Activated naive CD8-positive, alpha-beta T cell treated with anti-CD3 and anti-CD28 coated beads, Interleukin-2, amount 50 U/mL, for 24 hours (primary cell): ENCODE results near the gene UBE2F.
"Not testable (repeated sequence)": the region's sequence is repeated elsewhere in the genome, so short reads cannot be mapped to it uniquely, and the experiment has no call there.

Experiments
- ATAC-seq: fragments of 150-1000 bp; cut with Tn5 transposase; one replicate; pipeline ENCODE4 v1.10.0; 2021
- DNase-seq: peaks from one replicate; pipeline ENCODE4 v3.0.0; 2021
- H3K27ac Mint-ChIP-seq: one replicate; pipeline ENCODE4 v1.8.0; 2021; ENCODE audit warnings: mild to moderate bottlenecking, mixed read lengths
- H3K27me3 Mint-ChIP-seq: one replicate; pipeline ENCODE4 v1.8.0; 2021; ENCODE audit warnings: mixed read lengths
- H3K36me3 Mint-ChIP-seq: one replicate; pipeline ENCODE4 v1.8.0; 2021; ENCODE audit warnings: low read depth, mixed read lengths
- H3K4me1 Mint-ChIP-seq: one replicate; pipeline ENCODE4 v1.8.0; 2021; ENCODE audit warnings: mixed read lengths
- H3K4me3 Mint-ChIP-seq: one replicate; pipeline ENCODE4 v1.8.0; 2021; ENCODE audit warnings: mild to moderate bottlenecking, moderate library complexity, mixed read lengths
- H3K9me3 Mint-ChIP-seq: one replicate; pipeline ENCODE4 v1.8.0; 2021; ENCODE audit warnings: mixed read lengths

UBE2F gene

DNA sequence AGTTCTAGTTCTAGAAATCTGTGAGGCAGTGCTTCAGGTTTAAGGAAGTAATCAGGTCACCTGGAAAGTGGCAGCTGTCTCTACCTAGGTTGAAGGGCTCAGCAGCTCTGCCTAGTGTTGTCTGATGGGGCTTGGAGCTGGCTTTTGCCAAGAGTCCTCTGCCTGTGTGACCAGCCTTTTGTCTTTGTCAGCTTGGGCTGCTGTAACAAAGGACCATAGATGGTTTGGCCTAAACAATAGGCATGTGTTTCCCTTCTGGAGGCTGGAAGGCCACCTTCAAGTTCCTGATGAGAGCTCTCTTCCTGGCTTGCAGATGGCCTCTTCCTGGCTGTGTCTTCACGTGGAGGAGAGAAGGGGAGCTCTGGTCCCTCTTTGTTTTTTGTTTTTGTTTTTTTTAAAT, 13.3 kb downstream of the UBE2F start:
- peaks cover 44% of the 10 kb centered on the region for H3K36me3 Mint-ChIP-seq
- DNase-seq (no peak), ATAC-seq (no peak)
- no peaks in the 10 kb centered on the region for H3K9me3 Mint-ChIP-seq
- H3K4me3 Mint-ChIP-seq: no peak overlapping the region
- H3K27ac Mint-ChIP-seq: peak overlapping the region; percentile 90
- peaks cover 78% of the 10 kb centered on the region for H3K4me1 Mint-ChIP-seq
- H3K27me3 Mint-ChIP-seq: no peaks in the 10 kb centered on the region

DNA sequence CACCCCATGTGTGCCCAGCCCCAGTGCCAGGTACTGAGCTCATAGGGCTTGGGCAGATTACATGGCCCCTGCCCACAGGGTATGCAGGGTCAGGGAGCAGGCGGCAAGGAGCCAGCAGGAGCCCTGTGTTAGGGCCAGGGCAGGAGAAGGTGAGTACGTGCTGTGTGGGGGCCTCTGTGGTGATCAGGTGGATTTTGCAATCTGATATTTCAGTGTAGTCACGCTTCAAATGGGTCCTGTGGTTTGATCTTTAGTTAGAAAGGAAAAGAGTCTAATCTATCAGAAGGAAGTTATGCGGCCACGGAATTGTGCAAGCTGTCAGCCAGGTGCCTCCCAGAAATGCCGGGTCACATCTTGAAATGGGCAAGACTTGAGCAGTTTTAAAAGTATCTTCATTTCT, 13.9 kb downstream of the UBE2F start:
- DNase-seq (peak; percentile 67), ATAC-seq (peak; percentile 91)
- H3K36me3 Mint-ChIP-seq: peaks cover 46% of the 10 kb centered on the region
- H3K4me1 Mint-ChIP-seq: peaks cover 82% of the 10 kb centered on the region
- H3K4me3 Mint-ChIP-seq: peak overlapping the region; percentile 39
- no peaks in the 10 kb centered on the region for H3K9me3 Mint-ChIP-seq
- no peaks in the 10 kb centered on the region for H3K27me3 Mint-ChIP-seq
- H3K27ac Mint-ChIP-seq: peak overlapping the region; percentile 90

DNA sequence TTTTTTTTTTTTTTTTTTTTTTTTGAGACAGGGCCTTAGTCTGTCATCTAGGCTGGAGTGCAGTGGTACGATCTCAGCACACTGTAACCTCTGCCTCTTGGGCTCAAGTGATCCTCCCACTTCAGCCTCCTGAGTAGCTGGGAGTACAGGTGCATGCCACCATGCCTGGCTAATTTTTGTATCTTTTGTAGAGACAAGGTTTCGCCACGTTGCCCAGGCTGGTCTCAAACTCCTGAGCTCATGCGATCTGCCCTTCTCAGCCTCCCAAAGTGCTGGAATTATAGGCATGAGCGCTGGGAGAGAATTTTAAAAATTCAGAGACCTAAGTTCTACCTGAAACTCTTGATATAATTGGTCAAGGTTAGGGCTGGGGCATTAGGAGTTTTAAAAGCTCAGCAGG, 14.8 kb downstream of the UBE2F start:
- not testable (repeated sequence) for ATAC-seq
- H3K27ac Mint-ChIP-seq: peak overlapping the region; percentile 26
- peaks cover 45% of the 10 kb centered on the region for H3K36me3 Mint-ChIP-seq

DNA sequence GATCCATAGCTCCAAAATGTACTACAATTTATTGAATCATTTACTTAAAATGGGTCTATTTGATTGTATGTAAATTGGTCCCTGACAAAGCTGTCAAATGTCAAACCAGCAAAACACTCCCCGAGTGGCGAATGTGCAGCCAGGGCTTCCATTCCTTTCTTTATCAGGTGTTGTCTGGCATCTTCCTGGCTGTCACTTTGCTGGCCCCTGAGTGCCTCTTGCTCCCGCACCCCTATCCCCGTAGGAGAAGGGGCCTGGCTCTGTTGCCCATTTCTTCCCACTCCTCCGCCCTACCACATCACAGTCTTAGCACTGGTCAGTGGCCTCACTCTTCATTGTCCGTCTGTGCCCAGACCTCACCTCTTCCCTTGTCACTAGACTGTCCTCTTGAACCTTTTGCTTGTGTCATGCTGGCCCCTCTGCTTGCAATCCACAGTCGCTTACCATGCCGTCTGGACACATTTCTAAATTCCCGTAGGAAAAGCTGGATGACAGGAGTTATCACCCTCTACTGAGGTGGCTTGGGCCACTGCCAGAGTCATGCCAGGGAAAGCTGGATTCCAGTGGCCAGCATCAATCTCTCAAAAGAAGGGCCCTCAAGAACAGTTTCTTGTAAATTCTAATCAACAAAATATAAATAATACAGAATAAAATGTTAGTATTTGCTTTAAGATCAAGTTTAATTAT, 15.4 kb downstream of the UBE2F start:
- H3K9me3 Mint-ChIP-seq: no peaks in the 10 kb centered on the region
- no peak overlapping the region for H3K4me3 Mint-ChIP-seq
- ATAC-seq: no peak
- peaks cover 71% of the 10 kb centered on the region for H3K4me1 Mint-ChIP-seq
- no peak for DNase-seq
- peaks cover 45% of the 10 kb centered on the region for H3K36me3 Mint-ChIP-seq
- H3K27me3 Mint-ChIP-seq: no peaks in the 10 kb centered on the region
- H3K27ac Mint-ChIP-seq: peak overlapping the region; percentile 26

More for the DNA sequence above, 14.8 kb downstream of the UBE2F start:
- peaks cover 77% of the 10 kb centered on the region for H3K4me1 Mint-ChIP-seq
- not testable (repeated sequence) for H3K27me3 Mint-ChIP-seq, H3K4me3 Mint-ChIP-seq, DNase-seq, H3K9me3 Mint-ChIP-seq

DNA sequence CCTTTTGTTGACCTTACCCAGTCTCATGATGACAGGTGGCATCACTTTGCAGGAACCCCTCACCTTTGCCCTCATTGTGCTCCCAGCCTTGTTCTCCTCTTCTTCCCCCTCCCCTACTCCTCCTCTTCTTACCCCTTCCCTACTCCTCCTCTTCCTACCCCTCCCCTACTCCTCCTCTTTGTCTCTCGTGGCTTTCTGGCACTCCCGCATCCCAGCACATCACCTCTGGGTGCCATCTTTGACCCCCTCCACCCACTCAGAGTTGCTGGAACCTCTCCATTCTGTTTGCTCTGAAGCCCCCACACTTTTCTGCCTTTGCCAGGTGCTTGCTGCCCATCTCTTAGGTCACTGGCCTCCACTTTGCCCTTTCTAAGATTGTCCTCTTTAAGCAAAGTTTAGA, 17.1 kb downstream of the UBE2F start:
- H3K36me3 Mint-ChIP-seq: peaks cover 47% of the 10 kb centered on the region
- DNase-seq (no peak), ATAC-seq (no peak)
- no peak overlapping the region for H3K4me3 Mint-ChIP-seq
- H3K27me3 Mint-ChIP-seq: no peaks in the 10 kb centered on the region
- no peaks in the 10 kb centered on the region for H3K9me3 Mint-ChIP-seq
- H3K27ac Mint-ChIP-seq: no peak overlapping the region
- H3K4me1 Mint-ChIP-seq: peaks cover 55% of the 10 kb centered on the region

DNA sequence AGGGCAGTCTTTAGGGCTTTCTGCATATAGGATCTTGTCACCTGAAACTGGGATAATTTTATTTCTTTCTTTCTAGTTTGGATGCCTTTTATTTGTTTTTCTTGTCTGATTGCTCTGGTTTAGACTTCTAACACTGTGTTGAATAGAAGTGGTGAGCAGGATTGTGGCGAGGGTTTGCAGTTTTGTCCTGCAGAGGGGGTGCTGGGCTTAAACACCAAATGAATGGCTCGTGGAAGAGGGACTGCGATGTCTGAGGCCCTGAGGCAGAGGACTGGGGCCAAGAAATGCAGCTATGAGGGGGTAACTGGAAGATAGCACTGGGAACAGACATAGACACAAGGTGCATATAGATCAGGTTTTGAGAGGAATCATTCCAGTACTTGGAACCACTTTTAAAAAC, 20.5 kb downstream of the UBE2F start:
- H3K27me3 Mint-ChIP-seq: no peaks in the 10 kb centered on the region
- H3K4me1 Mint-ChIP-seq: peaks cover 24% of the 10 kb centered on the region
- no peak overlapping the region for H3K4me3 Mint-ChIP-seq
- no peak overlapping the region for H3K27ac Mint-ChIP-seq
- H3K9me3 Mint-ChIP-seq: no peaks in the 10 kb centered on the region
- peak; percentile 33 for ATAC-seq
- peaks cover 53% of the 10 kb centered on the region for H3K36me3 Mint-ChIP-seq
- DNase-seq: no peak

DNA sequence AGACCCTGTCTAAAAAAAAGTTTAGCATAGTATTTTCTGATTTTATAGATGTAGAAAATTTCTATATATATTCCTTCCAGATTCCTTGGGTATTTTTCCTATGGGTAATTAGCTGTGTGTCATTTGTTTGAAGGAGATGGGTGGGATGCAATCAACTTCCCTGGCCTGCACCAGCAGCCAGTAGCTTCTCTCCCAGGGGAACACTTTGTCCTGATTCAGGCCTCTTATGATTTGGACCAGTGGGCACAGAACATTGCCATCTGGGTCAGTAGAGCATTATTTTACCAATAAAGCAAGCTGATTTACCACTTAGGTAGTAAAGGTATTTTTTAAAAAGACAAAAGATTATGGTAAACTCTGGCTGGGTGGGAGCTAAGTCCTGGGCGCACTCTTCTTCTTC, 26.9 kb downstream of the UBE2F start:
- Mint-ChIP-seq H3K9me3 (no peaks in the 10 kb centered on the region), H3K4me1 (peaks cover 38% of the 10 kb centered on the region), H3K27ac (peak overlapping the region; percentile 22), H3K27me3 (no peaks in the 10 kb centered on the region), H3K4me3 (no peak overlapping the region), H3K36me3 (peaks cover 65% of the 10 kb centered on the region)
- ATAC-seq (no peak), DNase-seq (no peak)

DNA sequence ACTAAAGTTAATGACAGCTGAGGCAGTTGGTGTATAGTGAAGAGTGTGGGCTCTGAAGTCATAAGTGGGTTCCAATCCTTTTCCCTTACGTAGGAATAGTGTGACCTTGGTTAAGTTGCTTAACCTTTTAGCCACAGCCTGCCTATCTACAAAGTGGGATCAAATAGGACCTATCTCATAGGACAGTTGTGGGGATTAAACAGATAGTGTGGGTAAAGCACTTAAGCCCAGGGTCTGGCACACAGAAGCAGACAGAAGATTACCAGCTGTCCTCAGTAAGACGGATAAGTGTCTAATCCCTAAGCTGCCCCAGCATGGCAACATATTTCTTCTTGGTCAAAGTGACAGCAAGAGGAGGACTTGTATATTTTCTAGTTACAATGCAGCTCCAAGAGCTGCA, 28.2 kb downstream of the UBE2F start:
- no peaks in the 10 kb centered on the region for H3K27me3 Mint-ChIP-seq

DNA sequence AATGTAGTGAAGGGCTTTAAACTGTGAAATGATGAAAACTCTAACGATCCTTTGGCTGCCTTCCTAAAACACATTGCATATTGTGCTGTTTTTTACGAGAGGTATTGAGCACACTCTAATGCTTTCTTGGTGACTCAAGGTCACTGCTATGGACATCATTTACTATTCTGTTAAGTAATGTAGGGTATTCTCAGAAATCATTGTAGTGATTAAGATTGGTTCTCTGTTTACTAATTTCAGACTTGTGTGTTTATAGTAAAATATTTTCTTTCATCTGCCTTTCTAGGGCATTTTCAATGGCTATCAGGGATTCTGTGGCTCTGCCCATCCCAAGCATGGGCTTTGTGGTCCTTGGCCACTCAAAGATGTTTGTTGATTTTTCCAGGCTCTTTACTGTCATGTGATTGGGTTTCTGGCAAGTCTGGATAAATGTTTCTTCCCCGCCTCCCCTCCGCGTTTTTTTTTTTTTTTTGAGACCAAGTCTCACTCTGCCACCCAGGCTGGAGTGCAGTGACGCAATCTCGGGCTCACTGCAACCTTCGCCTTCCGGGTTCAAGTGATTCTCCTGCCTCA, 29.3 kb downstream of the UBE2F start:
- no peak for DNase-seq
- peak overlapping the region; percentile 96 for H3K27ac Mint-ChIP-seq
- peaks cover 5% of the 10 kb centered on the region for H3K9me3 Mint-ChIP-seq
- H3K36me3 Mint-ChIP-seq: peaks cover 70% of the 10 kb centered on the region
- no peak for ATAC-seq
- H3K4me3 Mint-ChIP-seq: no peak overlapping the region
- no peaks in the 10 kb centered on the region for H3K27me3 Mint-ChIP-seq
- peaks cover 57% of the 10 kb centered on the region for H3K4me1 Mint-ChIP-seq

More for the DNA sequence above, 28.2 kb downstream of the UBE2F start:
- Mint-ChIP-seq H3K36me3 (peaks cover 67% of the 10 kb centered on the region), H3K27ac (peak overlapping the region; percentile 66), H3K4me1 (peaks cover 51% of the 10 kb centered on the region), H3K4me3 (no peak overlapping the region), H3K9me3 (peaks cover 5% of the 10 kb centered on the region)
- DNase-seq (no peak), ATAC-seq (no peak)

DNA sequence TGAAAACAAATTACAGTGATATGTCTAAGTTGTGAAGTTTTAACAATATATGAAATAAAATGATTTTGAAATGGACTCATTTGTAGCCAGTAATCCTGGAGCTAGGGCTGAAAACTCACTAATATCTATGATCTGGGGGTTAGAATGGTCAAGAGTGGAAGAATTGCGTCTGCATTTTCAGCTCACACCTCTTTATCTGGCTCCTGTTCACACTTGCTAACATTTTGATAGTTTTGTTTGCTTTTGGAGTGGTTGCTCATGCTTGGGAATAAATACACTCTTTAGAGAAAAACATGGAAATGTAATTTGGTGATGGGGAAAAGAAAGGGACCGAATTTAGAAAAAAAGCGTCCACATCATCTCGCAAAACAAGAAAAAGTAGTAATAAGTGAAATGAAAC, 30.7 kb downstream of the UBE2F start:
- peaks cover 66% of the 10 kb centered on the region for H3K36me3 Mint-ChIP-seq
- H3K4me1 Mint-ChIP-seq: peaks cover 68% of the 10 kb centered on the region
- peaks cover 5% of the 10 kb centered on the region for H3K9me3 Mint-ChIP-seq
- peak overlapping the region; percentile 96 for H3K27ac Mint-ChIP-seq
- H3K4me3 Mint-ChIP-seq: peak overlapping the region; percentile 34
- no peak for ATAC-seq
- no peaks in the 10 kb centered on the region for H3K27me3 Mint-ChIP-seq
- DNase-seq: no peak

DNA sequence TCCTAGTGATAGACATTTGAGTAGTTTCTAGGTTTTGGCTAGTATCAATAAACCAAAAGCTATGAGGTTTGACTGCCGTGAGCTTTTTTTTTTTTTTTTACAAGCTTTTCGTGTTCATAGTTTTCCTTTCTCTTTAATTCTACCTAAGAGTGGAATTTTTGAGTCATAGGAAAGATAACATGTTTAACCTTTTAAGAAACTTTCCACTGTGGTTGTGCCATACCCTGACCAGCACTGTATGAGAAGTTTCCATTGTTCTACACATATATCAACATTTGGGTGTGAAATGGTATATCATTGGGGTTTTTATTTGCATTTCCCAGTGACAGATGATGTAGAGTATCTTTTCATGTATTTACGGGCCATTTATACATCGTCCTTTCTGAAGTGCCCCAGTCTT, 31.7 kb downstream of the UBE2F start:
- no peak for DNase-seq
- Mint-ChIP-seq H3K27me3 (no peaks in the 10 kb centered on the region), H3K4me3 (peak overlapping the region; percentile 56), H3K27ac (peak overlapping the region; percentile 96), H3K4me1 (peaks cover 77% of the 10 kb centered on the region), H3K9me3 (peaks cover 5% of the 10 kb centered on the region), H3K36me3 (peaks cover 64% of the 10 kb centered on the region)
- peak; percentile 87 for ATAC-seq

DNA sequence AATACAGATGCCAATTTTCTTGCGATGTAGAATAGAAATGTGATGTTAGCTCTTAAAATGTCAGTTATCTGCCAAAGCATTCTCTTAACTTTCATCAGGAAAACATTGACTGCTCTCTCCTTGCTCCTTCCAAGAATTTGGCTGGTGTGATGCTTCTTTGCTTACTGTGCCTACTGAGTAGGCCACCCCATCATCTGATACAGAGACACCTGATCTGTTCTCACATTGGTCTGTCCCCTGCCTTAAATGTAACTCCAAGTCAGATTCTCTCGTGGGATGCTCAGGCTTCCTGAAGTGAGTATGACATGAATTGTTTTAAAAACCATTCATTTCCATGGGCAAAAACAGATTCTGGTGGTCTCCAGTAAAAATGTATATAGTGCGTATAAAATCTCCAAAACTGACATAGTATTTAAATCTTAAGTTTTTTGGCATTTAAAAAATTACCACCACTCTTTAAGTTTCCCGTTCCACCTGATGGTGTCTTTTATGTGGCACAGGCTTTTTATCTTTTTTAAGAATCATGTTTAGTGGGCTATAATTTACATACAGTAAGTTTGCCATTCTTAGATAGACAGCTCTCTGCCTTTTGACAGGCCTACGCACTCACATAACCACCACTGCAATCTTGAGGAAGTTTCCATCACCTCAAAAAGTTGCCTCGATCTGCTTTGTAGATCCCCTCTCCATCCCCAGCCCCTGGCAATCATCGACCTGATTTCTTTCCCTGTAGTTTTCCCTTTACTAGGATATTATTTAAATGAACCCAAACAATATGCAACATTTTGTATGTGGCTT, 36.6 kb downstream of the UBE2F start:
- peak overlapping the region; percentile 97 for H3K27ac Mint-ChIP-seq
- H3K36me3 Mint-ChIP-seq: peaks cover 65% of the 10 kb centered on the region
- no peaks in the 10 kb centered on the region for H3K27me3 Mint-ChIP-seq
- ATAC-seq (peak; percentile 89), DNase-seq (peak; percentile 47)
- H3K9me3 Mint-ChIP-seq: peaks cover 5% of the 10 kb centered on the region
- H3K4me3 Mint-ChIP-seq: peak overlapping the region; percentile 65
- H3K4me1 Mint-ChIP-seq: peaks cover 82% of the 10 kb centered on the region

DNA sequence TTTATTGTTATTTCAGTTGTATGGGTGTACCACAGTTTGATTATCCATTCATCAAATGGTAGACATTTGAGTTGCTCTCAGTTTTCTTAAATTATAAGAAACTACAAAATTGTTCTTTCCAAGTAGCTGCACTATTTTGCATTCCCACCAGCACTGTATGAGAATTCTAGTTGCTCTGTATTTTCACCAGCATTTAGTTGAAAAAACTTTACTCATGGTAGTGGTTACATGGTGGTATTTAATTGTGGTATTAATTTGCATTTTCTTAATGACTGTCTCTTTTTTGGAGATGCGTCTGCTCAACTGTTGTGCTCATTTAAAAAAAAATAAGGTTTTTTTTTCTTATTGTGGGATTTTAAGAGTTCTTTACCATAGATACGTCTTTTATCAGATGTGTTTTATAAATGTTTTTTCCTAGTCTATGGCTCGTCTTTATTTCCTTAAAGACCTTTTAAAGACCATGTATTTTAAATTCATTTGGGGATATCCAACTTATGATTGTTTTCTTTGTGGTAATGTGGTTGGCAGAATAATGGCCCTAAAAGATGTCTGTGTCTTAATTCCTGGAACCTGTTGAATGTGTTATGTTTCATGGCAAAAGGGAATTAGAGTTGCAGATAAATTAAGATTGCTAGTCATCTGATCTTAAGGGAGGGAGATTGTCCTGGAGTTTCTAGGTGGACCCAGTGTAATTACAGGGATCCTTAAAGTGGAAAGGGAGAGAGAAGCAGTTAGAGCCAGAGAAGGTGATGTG, 37.4 kb downstream of the UBE2F start:
- Mint-ChIP-seq H3K27ac (peak overlapping the region; percentile 97), H3K4me1 (peaks cover 82% of the 10 kb centered on the region), H3K36me3 (peaks cover 57% of the 10 kb centered on the region), H3K9me3 (peaks cover 3% of the 10 kb centered on the region), H3K27me3 (no peaks in the 10 kb centered on the region), H3K4me3 (peak overlapping the region; percentile 65)
- DNase-seq: no peak
- peak; percentile 65 for ATAC-seq

DNA sequence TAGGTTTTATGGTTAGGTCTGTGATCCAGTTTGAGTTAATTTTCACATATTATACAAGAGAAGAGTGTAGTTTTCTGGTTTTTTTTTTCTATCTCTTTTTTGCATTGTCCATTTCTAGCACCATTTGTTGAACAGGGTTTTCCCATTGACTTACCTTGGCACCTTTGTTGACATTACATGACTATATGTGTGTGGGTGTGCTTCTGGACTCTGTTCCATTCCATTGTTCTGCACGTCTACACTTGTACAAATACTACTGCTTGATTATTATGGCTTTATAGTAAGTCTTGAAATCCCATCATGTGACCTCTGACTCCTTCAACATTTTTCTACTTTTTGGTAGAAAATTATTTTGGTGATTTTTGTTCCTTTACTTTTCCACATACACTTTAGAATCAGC, 38.7 kb downstream of the UBE2F start:
- ATAC-seq (no peak), DNase-seq (no peak)
- H3K27me3 Mint-ChIP-seq: no peaks in the 10 kb centered on the region
- peak overlapping the region; percentile 24 for H3K27ac Mint-ChIP-seq
- peaks cover 51% of the 10 kb centered on the region for H3K36me3 Mint-ChIP-seq
- peaks cover 81% of the 10 kb centered on the region for H3K4me1 Mint-ChIP-seq
- no peaks in the 10 kb centered on the region for H3K9me3 Mint-ChIP-seq
- H3K4me3 Mint-ChIP-seq: no peak overlapping the region
